Measurements from ENCODE around the gene RC3H2.
"Not testable (repeated sequence)": the region's sequence is repeated elsewhere in the genome, so short reads cannot be mapped to it uniquely, and the experiment has no call there.

RC3H2 gene

GRCh38 chr9:122816163-122816867, 88.8 kb downstream of the RC3H2 start:
- Mint-ChIP-seq H3K4me1 (ENCODE audit: low read depth) (peaks cover 38% of the 10 kb centered on the region), H3K4me3 (peak overlapping the region; percentile 55), H3K9me3 (no peaks in the 10 kb centered on the region), H3K36me3 (ENCODE audit: low read depth) (peaks cover 37% of the 10 kb centered on the region), H3K27ac (peak overlapping the region; percentile 91), H3K27me3 (no peaks in the 10 kb centered on the region)
- peak; percentile 51 for DNase-seq

DNA sequence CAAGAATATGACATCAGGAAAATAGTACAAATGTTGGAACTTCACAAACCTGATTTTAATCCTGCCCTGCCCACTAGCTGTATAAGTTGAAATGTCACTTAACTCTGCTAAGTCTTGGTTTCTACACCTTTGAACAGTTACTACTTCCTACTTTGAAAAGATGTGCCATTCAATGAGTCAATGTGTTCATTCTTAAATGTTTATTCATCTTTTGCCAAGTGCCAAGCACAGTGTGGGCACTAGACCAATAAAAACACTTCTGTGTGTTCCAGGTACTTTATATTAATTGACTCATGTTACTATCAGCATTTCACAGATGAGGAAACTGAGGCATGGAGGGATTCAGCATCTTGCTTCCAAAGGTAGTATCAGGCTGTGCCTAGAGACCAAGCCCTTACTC, 89.6 kb downstream of the RC3H2 start:
- peaks cover 31% of the 10 kb centered on the region for H3K36me3 Mint-ChIP-seq (ENCODE audit: low read depth)
- no peaks in the 10 kb centered on the region for H3K9me3 Mint-ChIP-seq
- H3K4me1 Mint-ChIP-seq (ENCODE audit: low read depth), result peaks cover 35% of the 10 kb centered on the region
- no peaks in the 10 kb centered on the region for H3K27me3 Mint-ChIP-seq
- H3K4me3 Mint-ChIP-seq, result peak overlapping the region; percentile 55
- DNase-seq, result no peak
- peak overlapping the region; percentile 91 for H3K27ac Mint-ChIP-seq

DNA sequence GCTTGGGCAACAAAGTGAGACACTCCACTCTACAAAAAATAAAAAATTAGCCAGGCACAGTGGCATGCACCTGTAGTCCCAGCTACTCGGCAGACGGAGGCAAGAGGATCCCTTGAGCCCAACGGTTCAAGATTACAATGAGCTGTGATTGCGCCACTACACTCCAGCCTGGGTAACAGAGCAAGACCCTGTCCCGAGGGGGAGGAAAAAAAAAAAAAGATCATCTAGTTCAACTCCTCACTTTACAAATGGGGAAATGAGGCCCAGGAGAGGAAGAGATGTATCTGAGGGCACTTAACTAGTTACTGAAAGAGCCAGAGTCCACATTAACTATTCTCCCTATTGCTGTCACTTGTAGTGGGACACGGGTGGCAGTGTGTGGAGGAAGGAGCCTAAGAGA, 90.6 kb downstream of the RC3H2 start:
- H3K4me3 Mint-ChIP-seq, result no peak overlapping the region
- no peaks in the 10 kb centered on the region for H3K9me3 Mint-ChIP-seq
- peaks cover 25% of the 10 kb centered on the region for H3K4me1 Mint-ChIP-seq (ENCODE audit: low read depth)
- H3K27ac Mint-ChIP-seq, result peak overlapping the region; percentile 31
- DNase-seq, result no peak
- no peaks in the 10 kb centered on the region for H3K27me3 Mint-ChIP-seq
- peaks cover 21% of the 10 kb centered on the region for H3K36me3 Mint-ChIP-seq (ENCODE audit: low read depth)

GRCh38 chr9:122812736-122813135, 92.4 kb downstream of the RC3H2 start:
- Mint-ChIP-seq H3K36me3 (ENCODE audit: low read depth) (peaks cover 12% of the 10 kb centered on the region), H3K4me3 (no peak overlapping the region), H3K27ac (no peak overlapping the region), H3K27me3 (no peaks in the 10 kb centered on the region), H3K4me1 (ENCODE audit: low read depth) (peaks cover 35% of the 10 kb centered on the region), H3K9me3 (no peaks in the 10 kb centered on the region)
- DNase-seq, result no peak

DNA sequence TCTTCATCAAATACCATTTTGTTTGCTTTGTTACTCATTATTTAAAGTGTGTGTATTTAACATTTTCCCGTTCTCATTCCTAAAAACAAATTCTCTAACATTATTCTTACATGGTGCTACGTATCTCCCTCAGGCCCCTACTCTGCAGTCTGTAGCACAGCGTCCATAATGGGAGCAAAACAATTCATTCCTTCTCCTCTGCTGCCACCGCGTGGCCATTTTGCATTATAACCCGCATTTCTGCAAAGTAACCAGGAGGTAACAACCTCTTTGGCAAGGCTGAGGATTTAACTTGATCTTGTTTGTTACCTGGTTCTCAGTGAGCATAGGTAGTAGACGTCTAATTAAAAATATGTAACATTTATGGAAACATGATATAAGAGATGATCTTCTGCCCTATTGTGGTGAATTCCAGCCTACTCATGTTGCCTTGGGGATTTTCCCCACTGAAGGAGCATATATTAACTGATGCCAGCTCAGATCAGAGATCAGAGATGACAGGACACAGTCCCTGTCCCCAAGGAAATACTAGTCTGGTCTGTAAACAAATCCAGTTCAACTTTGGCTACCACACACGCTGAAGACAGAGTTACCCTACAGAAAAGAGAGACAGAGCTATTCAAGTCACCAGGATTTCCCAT, 94.7 kb downstream of the RC3H2 start:
- peak; percentile 81 for DNase-seq
- Mint-ChIP-seq H3K27me3 (no peaks in the 10 kb centered on the region), H3K4me1 (ENCODE audit: low read depth) (peaks cover 32% of the 10 kb centered on the region), H3K27ac (no peak overlapping the region), H3K4me3 (no peak overlapping the region), H3K36me3 (ENCODE audit: low read depth) (peaks cover 5% of the 10 kb centered on the region), H3K9me3 (peaks cover 7% of the 10 kb centered on the region)

DNA sequence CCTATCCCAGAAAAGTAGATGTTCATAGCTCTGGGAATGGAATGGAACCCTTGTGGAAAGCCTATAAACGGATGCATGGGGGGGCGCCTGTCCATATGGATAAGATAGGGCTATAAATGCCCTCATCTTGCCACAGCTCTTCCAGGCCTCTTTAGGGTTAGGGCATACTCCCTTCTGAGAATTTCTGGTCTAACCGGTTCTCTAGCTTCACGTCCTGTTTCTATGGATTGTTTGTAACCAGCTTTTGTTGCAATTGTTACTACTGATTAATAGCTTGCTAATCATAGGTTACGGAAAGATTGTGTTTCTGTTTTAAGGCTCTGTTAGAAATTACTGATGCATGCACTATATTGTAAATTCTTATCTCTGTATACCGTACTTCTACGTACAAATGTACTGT, 95.9 kb downstream of the RC3H2 start:
- not testable (repeated sequence) for H3K9me3 Mint-ChIP-seq

DNA sequence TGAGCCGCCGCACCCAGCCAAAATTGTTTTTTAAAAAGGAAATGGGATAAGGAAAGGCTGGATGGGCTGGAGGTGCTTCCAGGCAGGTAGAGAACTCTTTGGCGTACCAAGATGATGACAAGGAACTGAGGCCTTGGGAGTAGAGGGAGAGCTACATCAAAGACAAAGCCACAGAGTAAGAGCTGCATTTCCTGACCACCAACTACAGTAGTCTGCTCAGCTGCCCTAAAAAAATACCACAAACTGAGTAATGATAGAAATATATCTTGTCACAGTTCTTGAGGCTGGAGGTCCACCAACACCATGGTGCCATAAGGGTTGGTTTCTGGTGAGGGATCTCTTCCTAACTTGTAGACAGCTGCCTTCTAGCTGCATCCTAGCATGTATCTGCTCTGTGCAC, 97.0 kb downstream of the RC3H2 start:
- H3K9me3 Mint-ChIP-seq, result peaks cover 7% of the 10 kb centered on the region
- no peaks in the 10 kb centered on the region for H3K27me3 Mint-ChIP-seq
- H3K27ac Mint-ChIP-seq, result peak overlapping the region; percentile 90
- no peak for DNase-seq
- no peak overlapping the region for H3K4me3 Mint-ChIP-seq
- peaks cover 26% of the 10 kb centered on the region for H3K4me1 Mint-ChIP-seq (ENCODE audit: low read depth)
- peaks cover 5% of the 10 kb centered on the region for H3K36me3 Mint-ChIP-seq (ENCODE audit: low read depth)

More for the DNA sequence above, 95.9 kb downstream of the RC3H2 start:
- H3K36me3 Mint-ChIP-seq (ENCODE audit: low read depth); H3K27me3 Mint-ChIP-seq; H3K27ac Mint-ChIP-seq; H3K4me3 Mint-ChIP-seq; DNase-seq: not testable (repeated sequence)
- H3K4me1 Mint-ChIP-seq (ENCODE audit: low read depth), result peaks cover 26% of the 10 kb centered on the region

DNA sequence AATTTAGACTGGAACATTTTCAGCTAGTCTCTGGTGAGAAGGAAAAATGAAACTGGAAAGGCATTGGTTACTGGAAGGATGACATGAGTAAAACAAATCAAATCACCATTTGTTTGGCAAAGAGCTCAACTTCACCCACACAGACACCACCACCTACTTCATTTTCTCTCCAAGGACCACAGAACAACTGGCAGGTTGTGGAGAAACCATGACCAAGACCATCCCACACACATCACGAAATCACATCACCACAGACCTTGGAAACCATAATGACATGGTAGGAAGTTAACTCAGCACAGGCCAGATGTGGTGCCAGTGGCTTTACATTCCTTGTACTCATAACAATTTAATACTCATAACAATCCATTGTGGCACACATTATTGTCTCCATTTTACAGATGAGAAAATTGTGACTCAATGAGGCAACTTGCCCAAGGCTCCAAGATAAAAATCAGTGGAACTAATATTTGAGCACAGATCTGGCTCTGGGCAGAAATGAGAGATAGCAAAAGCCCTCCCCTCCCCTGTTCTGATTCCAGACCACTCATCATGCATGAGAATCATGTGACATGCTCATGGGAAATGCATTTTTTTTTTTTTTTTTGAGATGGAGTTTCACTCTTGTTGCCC, 97.8 kb downstream of the RC3H2 start:
- Mint-ChIP-seq H3K9me3 (peaks cover 7% of the 10 kb centered on the region), H3K36me3 (ENCODE audit: low read depth) (peaks cover 5% of the 10 kb centered on the region), H3K4me3 (no peak overlapping the region), H3K4me1 (ENCODE audit: low read depth) (peaks cover 26% of the 10 kb centered on the region), H3K27ac (peak overlapping the region; percentile 90), H3K27me3 (no peaks in the 10 kb centered on the region)
- DNase-seq, result no peak

DNA sequence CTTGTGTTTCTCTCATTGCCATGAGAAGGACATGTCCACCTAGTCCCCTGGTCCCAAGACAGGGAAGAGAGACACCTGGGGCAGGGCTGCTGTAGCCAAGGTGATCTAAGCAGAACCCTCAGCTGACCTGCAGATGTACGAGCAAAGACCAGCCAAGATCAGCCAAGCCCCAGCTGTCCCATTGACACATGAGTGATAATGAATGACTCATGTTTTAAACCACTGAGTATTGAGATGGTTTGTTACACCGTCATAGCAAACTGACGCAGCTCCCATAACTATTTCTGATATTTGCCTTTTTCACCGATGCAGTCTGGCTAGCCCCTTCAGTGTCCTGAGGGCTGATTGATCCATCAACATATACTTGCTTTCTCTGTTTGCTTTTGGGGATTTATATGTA, 98.5 kb downstream of the RC3H2 start:
- Mint-ChIP-seq H3K27ac (peak overlapping the region; percentile 90), H3K27me3 (no peaks in the 10 kb centered on the region), H3K36me3 (ENCODE audit: low read depth) (peaks cover 5% of the 10 kb centered on the region), H3K9me3 (peaks cover 7% of the 10 kb centered on the region), H3K4me3 (no peak overlapping the region), H3K4me1 (ENCODE audit: low read depth) (peaks cover 26% of the 10 kb centered on the region)
- DNase-seq, result no peak

DNA sequence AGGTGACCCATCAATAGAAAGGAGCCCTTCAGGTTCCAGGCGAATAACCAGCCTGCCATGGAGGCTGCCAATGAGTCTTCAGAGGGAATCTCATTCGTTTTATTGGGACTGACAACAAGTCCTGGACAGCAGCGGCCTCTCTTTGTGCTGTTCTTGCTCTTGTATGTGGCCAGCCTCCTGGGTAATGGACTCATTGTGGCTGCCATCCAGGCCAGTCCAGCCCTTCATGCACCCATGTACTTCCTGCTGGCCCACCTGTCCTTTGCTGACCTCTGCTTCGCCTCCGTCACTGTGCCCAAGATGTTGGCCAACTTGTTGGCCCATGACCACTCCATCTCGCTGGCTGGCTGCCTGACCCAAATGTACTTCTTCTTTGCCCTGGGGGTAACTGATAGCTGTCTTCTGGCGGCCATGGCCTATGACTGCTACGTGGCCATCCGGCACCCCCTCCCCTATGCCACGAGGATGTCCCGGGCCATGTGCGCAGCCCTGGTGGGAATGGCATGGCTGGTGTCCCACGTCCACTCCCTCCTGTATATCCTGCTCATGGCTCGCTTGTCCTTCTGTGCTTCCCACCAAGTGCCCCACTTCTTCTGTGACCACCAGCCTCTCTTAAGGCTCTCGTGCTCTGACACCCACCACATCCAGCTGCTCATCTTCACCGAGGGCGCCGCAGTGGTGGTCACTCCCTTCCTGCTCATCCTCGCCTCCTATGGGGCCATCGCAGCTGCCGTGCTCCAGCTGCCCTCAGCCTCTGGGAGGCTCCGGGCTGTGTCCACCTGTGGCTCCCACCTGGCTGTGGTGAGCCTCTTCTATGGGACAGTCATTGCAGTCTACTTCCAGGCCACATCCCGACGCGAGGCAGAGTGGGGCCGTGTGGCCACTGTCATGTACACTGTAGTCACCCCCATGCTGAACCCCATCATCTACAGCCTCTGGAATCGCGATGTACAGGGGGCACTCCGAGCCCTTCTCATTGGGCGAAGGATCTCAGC, 104.8 kb downstream of the RC3H2 start, which contains the start of gene OR1K1:
TSS of gene OR1K1 (plus strand) at position 58 of the 995 bp plus-strand sequence. CDS start at position 58, 0 bp downstream.
- Mint-ChIP-seq H3K36me3 (ENCODE audit: low read depth) (no peaks in the 10 kb centered on the region), H3K9me3 (no peaks in the 10 kb centered on the region), H3K27me3 (no peaks in the 10 kb centered on the region), H3K4me3 (no peak within 1 kb of the TSS), H3K4me1 (ENCODE audit: low read depth) (peaks cover 3% of the 10 kb centered on the region), H3K27ac (no peak within 1 kb of the TSS)
- DNase-seq, result no peak

- Mint-ChIP-seq H3K36me3 (ENCODE audit: low read depth) (no peaks in the 10 kb centered on the region), H3K27ac (no peak overlapping the region), H3K9me3 (no peaks in the 10 kb centered on the region)
Observed at GRCh38 chr9:122797316-122798063, 107.7 kb downstream of the RC3H2 start.

More at GRCh38 chr9:122797316-122798063, 107.7 kb downstream of the RC3H2 start:
- Mint-ChIP-seq H3K4me1 (ENCODE audit: low read depth) (peaks cover 3% of the 10 kb centered on the region), H3K4me3 (no peak overlapping the region), H3K27me3 (no peaks in the 10 kb centered on the region)
- DNase-seq, result no peak

Data from activated T-cell treated with anti-CD3 and anti-CD28 coated beads, Interleukin-2, amount 50 U/mL, for 24 hours (primary cell).